22Rv1 (cell line): ENCODE results near the gene MAML3.

Source experiments
- H3K27ac ChIP-seq: fragments of 450-650 bp; 2 replicates; pipeline ENCODE4 v1.5.1; 2017
- ZFX ChIP-seq: fragments of 450-650 bp; IDR thresholded peaks from 2 replicates; pipeline ENCODE4 v1.6.1; 2017; ENCODE audit warnings: antibody characterized with exemption, borderline replicate concordance
- TF ChIP-seq, protein P1 (sequence below): fragments of 450-650 bp; IDR thresholded peaks from 2 replicates; pipeline ENCODE4 v1.5.1; 2017; ENCODE audit warnings: mild to moderate bottlenecking

MAML3 gene

GRCh38 chr4:140096483-140096861 is 57.5 kb downstream of the MAML3 start:
- H3K27ac ChIP-seq: no peak overlapping the region
- TF ChIP-seq, protein P1, sequence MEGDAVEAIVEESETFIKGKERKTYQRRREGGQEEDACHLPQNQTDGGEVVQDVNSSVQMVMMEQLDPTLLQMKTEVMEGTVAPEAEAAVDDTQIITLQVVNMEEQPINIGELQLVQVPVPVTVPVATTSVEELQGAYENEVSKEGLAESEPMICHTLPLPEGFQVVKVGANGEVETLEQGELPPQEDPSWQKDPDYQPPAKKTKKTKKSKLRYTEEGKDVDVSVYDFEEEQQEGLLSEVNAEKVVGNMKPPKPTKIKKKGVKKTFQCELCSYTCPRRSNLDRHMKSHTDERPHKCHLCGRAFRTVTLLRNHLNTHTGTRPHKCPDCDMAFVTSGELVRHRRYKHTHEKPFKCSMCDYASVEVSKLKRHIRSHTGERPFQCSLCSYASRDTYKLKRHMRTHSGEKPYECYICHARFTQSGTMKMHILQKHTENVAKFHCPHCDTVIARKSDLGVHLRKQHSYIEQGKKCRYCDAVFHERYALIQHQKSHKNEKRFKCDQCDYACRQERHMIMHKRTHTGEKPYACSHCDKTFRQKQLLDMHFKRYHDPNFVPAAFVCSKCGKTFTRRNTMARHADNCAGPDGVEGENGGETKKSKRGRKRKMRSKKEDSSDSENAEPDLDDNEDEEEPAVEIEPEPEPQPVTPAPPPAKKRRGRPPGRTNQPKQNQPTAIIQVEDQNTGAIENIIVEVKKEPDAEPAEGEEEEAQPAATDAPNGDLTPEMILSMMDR: no peak
- TF ChIP-seq ZFX: no peak

DNA sequence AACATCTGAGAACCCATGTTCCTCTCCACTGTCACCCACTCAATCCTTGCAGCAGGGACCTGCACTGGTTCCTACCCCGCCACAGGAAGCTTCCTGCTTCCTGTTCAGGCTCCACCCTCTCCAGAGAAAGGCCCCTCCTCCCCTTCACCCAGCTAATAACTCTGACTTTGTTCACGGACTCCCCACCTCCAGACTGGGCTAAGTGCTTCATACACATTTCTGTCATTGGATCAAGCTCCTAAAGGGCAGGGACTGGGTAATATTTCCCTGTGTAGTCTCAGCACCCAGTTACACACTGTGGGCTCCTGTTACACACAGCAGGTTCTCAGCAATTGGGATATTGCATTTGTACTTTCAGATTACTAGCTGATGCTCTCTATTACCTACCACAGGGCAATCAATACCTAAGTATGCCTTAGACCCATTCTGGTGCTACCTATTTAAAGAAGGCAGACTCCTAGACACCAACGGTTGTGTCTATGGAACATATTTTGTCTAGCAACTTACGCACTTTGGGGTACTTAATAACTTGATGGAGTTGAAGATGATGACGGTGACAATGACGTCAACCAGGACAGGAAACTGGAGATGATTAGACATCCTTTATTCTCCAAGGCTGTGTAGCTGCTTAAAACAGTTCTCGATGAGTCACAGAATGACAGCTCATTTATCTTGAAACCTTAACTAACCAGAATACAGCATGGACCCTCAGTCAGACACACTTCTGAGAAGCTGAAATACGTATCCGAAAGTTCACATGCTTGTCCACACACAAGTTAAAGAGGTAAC is 58.1 kb downstream of the MAML3 start:
- H3K27ac ChIP-seq: no peak overlapping the region
- TF ChIP-seq, protein P1: no peak
- TF ChIP-seq ZFX: no peak

- no peak for TF ChIP-seq ZFX
- TF ChIP-seq, protein P1: no peak
- H3K27ac ChIP-seq: no peak overlapping the region
Observed at GRCh38 chr4:140094438-140095420, 59.3 kb downstream of the MAML3 start.

DNA sequence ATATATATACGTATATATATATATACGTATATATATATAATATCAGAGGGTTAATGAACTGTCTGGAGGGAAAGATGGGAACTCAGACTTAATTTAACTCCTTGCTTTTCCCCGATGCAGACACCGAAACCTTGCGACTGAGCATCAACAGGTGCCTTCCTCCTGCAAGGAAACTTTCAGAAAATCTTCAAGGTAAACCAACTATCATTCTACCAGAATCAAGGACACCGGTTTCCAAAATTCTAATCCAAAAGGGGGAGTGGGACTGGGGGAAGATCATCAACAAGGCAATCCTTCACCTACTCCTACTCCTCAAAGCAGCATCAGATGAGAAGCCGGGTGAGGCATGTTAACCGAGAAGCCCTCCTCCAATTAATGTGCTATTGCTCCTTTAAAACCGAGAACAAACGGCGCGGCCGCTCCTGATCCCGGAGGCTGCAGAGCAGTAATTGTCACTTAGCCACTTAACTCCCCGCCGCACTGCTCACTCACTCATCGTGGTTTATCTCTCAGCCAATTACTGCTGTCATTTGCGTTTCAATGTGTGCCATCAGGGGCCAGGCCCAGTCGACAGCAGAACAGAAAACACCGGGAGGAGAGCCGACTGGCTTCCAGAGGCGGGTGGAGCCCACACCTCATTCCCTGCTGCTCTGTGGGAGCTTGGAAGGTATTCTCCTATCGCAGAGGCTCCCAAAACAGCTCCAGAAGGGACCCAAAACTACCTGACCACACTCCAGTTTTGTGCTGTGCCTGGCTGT is 61.7 kb downstream of the MAML3 start:
- H3K27ac ChIP-seq: no peak overlapping the region
- no peak for TF ChIP-seq ZFX
- TF ChIP-seq, protein P1: no peak

GRCh38 chr4:140091305-140091704 is 62.7 kb downstream of the MAML3 start:
- no peak for TF ChIP-seq ZFX
- TF ChIP-seq, protein P1: no peak
- H3K27ac ChIP-seq: no peak overlapping the region

DNA sequence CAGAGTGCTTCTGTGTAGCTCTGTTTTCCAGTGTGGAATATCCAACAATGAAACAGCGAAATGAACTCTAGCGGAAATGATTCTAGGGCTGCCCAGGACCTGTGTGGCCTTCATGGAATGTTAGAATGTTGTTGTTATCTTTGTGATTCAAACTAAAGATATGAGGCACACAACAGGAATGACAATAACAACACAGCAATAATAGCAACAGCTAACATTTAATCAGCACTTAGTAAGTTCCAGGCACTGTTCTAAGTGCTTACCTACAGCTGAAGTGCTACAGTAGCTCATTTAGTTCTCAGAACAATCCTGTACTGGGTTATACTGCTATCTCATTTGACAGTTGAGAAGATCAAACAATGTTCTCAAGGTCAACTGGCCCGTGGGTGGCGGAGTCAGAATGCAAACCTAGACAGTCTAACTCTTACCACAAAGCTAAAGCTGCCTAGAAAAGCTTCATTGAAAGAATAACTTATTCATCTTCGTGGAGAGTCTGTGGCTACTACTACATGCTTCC is 63.7 kb downstream of the MAML3 start:
- H3K27ac ChIP-seq: no peak overlapping the region

More for the DNA sequence above, 63.7 kb downstream of the MAML3 start:
- TF ChIP-seq, protein P1: no peak
- TF ChIP-seq ZFX: no peak
